LNCaP clone FGC (cell line): ENCODE data around the gene PPP6R3.
A peak's percentile ranks its signal among the peaks of the same experiment; 100 is the strongest.

ENCODE experiments used
- DNase-seq: peaks from one replicate; pipeline ENCODE4 v3.0.0-alpha.2; 2011; ENCODE audit warnings: low read depth
- H3K4me3 ChIP-seq: 2 replicates; pipeline ENCODE4 v1.5.1; 2011; ENCODE audit warnings: mild to moderate bottlenecking, low read depth, low read length, control low read depth
- CTCF ChIP-seq: IDR thresholded peaks from 2 replicates; pipeline ENCODE4 v1.5.1; 2012; ENCODE audit warnings: mild to moderate bottlenecking; ENCODE audit not compliant: control insufficient read depth, insufficient read depth; ENCODE audit errors: extremely low read depth

The PPP6R3 gene

DNA sequence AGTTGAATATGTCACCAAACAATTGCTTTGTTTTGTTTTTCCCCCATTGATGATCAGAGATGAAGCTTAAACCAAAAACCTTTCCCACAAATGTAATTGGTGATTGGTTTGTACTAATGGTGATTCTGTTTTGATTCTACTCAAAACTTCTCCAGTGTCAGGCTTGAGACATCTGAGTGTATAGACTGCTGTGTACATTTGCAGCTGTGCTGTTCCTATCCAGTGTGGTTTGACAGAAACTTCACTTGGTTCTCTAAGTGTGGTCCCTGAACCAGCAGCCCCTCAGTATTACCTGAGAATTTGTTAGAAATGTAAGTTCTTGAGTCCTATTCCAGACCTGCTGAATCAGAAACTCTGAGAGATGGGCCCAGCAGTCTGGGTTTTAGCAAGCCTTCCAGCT lies 84.8 kb downstream of the PPP6R3 start:
- no peak for DNase-seq
- TF ChIP-seq CTCF, result no peak
- no peak overlapping the region for H3K4me3 ChIP-seq

- DNase-seq, result peak; percentile 58
- TF ChIP-seq CTCF, result no peak
- no peak overlapping the region for H3K4me3 ChIP-seq
Observed at GRCh38 chr11:68545796-68546195, 85.2 kb downstream of the PPP6R3 start.

DNA sequence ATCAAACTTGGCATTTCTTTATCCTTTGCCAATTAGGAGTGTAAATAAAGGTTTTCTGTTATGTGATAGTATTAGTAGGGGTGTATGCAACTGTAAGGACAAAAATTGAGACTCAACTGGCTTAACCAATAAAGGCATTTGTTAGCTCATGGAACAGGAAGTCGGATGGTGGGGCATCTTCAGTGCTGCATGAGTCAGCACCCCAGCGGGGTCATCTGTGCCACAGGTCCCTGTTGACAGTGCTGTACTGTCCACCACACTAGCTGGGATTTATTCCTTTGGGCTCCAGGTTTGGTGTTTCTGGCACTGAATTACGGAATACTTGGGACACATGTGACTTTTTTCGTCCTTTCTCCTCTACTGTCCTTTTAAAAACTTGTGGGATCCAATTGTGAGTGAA lies 86.0 kb downstream of the PPP6R3 start:
- H3K4me3 ChIP-seq, result no peak overlapping the region
- no peak for DNase-seq
- TF ChIP-seq CTCF, result no peak

DNA sequence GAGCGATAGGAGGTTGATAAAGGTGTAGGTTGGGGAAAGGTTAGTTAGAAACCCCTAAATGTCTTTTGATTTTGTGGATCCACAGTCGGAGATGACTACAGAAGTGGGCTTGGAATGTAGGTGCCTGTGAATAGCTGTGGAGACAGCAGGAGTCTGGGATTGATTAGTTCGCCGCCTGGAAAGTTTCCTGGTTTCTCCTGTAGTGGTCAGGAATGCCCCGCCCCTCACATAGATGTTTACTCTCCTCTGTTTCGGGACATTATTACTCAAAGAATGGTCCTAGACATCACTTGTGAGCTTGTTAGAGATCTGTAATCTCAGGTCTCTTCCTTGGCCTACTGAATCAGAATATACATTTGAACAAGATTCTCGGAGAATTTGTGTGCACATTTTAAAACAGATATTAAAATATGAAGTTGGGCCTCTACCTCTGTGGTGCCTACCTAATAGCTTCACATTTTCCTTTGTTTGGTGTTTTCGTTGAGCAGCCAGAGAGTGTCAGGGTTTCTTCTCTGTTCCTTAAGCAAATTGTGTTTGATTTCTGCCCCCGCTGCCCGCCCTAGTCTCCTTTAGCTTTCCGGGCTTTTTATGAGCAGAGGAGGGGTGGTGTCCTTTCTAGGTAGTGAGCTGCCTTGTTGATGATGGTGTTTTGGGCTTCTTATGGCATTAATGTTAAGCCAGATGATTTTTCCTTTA lies 89.4 kb downstream of the PPP6R3 start:
- DNase-seq, result no peak
- H3K4me3 ChIP-seq, result no peak overlapping the region
- no peak for TF ChIP-seq CTCF

DNA sequence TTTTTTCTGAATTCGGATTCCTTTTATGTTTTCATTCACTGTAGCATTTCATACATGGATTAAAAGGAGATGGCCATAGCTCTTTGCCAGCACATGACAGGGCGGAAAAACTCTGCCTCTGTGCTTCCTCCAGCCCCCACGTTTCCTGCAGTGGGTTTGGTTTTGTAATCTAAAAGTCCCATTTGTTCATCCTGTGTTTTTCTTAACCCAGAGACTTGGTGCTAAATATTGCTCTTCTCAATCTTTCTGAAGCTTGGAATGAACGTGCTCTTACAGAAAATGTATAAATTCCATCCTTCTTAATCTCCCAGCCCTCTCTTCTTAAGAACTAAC lies 89.9 kb downstream of the PPP6R3 start:
- no peak overlapping the region for H3K4me3 ChIP-seq
- no peak for DNase-seq
- TF ChIP-seq CTCF, result no peak

- H3K4me3 ChIP-seq, result no peak overlapping the region
- DNase-seq, result no peak
- no peak for TF ChIP-seq CTCF
Observed at GRCh38 chr11:68551223-68551622, 90.7 kb downstream of the PPP6R3 start.

- no peak for TF ChIP-seq CTCF
Observed at GRCh38 chr11:68551777-68552176, 91.2 kb downstream of the PPP6R3 start.

More at GRCh38 chr11:68551777-68552176, 91.2 kb downstream of the PPP6R3 start:
- no peak for DNase-seq
- H3K4me3 ChIP-seq, result no peak overlapping the region
